IMR-90 (cell line): ENCODE measurements around the gene ZNF446. TPM values are rescaled to one million over a fixed set of nuclear protein-coding genes. Genes with fewer than 3 reads are reported as not detected.

Experiments
- ATAC-seq: fragments of 200-7000 bp; cut with Tn5 transposase; 2 replicates; pipeline ENCODE4 v1.9.1; 2020; ENCODE audit warnings: low read depth, mild to moderate bottlenecking, moderate library complexity
- BruUV-seq: library from RNA; stranded (reverse); fragments of 400-500 nt; replicated peaks from 2 replicates; lab custom pipeline; 2021; lab: Mats Ljungman, UMichigan
- CTCF ChIA-PET: fragments of 300-600 bp; formaldehyde crosslinking; extraction: SDS; loops from one replicate; lab custom pipeline; 2021; ENCODE audit warnings: antibody characterized with exemption; lab: Yijun Ruan, JAX
- POLR2A ChIA-PET: fragments of 300-600 bp; sonication (Branson Sonifier 250); formaldehyde crosslinking; loops from one replicate; lab custom pipeline; 2022; ENCODE audit warnings: antibody characterized with exemption; ENCODE audit not compliant: unreplicated experiment; lab: Charles Lee
- DNase-seq: peaks from one replicate; pipeline ENCODE4 v3.0.0; 2013
- H2AFZ ChIP-seq: replicated peaks from 2 replicates; pipeline ENCODE3; 2013; ENCODE audit warnings: low read length, mild to moderate bottlenecking; ENCODE audit not compliant: poor library complexity
- H2AK5ac ChIP-seq: 2 replicates; pipeline ENCODE4 v1.6.1; 2013; ENCODE audit warnings: low read depth, low read length, inconsistent platforms
- H2AK9ac ChIP-seq: replicated peaks from 2 replicates; pipeline ENCODE3; 2013; ENCODE audit warnings: mild to moderate bottlenecking, low read depth, low read length, moderate library complexity; ENCODE audit not compliant: poor library complexity
- H2BK120ac ChIP-seq: 2 replicates; pipeline ENCODE4 v1.6.1; 2013; ENCODE audit warnings: low read depth, low read length, inconsistent platforms
- H2BK15ac ChIP-seq: 3 replicates; pipeline ENCODE4 v1.6.1; 2013; ENCODE audit warnings: low read depth, low read length, inconsistent platforms
- H2BK20ac ChIP-seq: 2 replicates; pipeline ENCODE4 v1.6.1; 2013; ENCODE audit warnings: low read depth, mild to moderate bottlenecking, inconsistent platforms, low read length, moderate library complexity
- H2BK5ac ChIP-seq: 2 replicates; pipeline ENCODE4 v1.6.1; 2013; ENCODE audit warnings: mild to moderate bottlenecking, low read depth, low read length, inconsistent platforms; ENCODE audit not compliant: poor library complexity, severe bottlenecking
- H3K14ac ChIP-seq: replicated peaks from 2 replicates; pipeline ENCODE4 v1.6.1; 2013; ENCODE audit warnings: low read depth, low read length, inconsistent platforms
- H3K18ac ChIP-seq: 2 replicates; pipeline ENCODE4 v1.6.1; 2013; ENCODE audit warnings: low read depth, low read length, control low read depth
- H3K23ac ChIP-seq: 2 replicates; pipeline ENCODE4 v1.6.1; 2013; ENCODE audit warnings: low read depth, low read length, inconsistent platforms
- H3K27ac ChIP-seq: 2 replicates; pipeline ENCODE4 v1.5.1; 2013; ENCODE audit warnings: mild to moderate bottlenecking, control low read depth, low read length; ENCODE audit not compliant: insufficient read depth
- H3K27me3 ChIP-seq: 2 replicates; pipeline ENCODE4 v1.6.1; 2013; ENCODE audit warnings: low read length; ENCODE audit not compliant: control insufficient read depth, insufficient read depth
- H3K36me3 ChIP-seq: 2 replicates; pipeline ENCODE4 v1.6.1; 2013; ENCODE audit warnings: low read length, mixed read lengths; ENCODE audit not compliant: control insufficient read depth, insufficient read depth
- H3K4ac ChIP-seq: 2 replicates; pipeline ENCODE4 v1.6.1; 2013; ENCODE audit warnings: low read depth, low read length, inconsistent platforms
- H3K4me1 ChIP-seq: 2 replicates; pipeline ENCODE4 v1.6.1; 2013; ENCODE audit warnings: low read length, mixed read lengths; ENCODE audit not compliant: control insufficient read depth, insufficient read depth
- H3K4me2 ChIP-seq: 2 replicates; pipeline ENCODE4 v1.6.1; 2013; ENCODE audit warnings: low read depth, mild to moderate bottlenecking, control low read depth, low read length, moderate library complexity
- H3K4me3 ChIP-seq: 2 replicates; pipeline ENCODE4 v1.5.1; 2013; ENCODE audit warnings: low read depth, mild to moderate bottlenecking, control low read depth, low read length, moderate library complexity; ENCODE audit not compliant: insufficient read depth
- H3K56ac ChIP-seq: 2 replicates; pipeline ENCODE4 v1.6.1; 2013; ENCODE audit warnings: low read length, inconsistent platforms; ENCODE audit not compliant: insufficient read depth; ENCODE audit errors: extremely low read depth
- H3K79me1 ChIP-seq, 2 experiments: 2 replicates each; pipeline ENCODE4 v1.6.1; 2013; ENCODE audit warnings: low read length in 2 of 2, inconsistent platforms in 1 of 2, low read depth in 1 of 2
- H3K9ac ChIP-seq: 2 replicates; pipeline ENCODE4 v1.6.1; 2013; ENCODE audit warnings: low read depth, low read length, control low read depth
- H3K9me1 ChIP-seq: 2 replicates; pipeline ENCODE4 v1.6.1; 2013; ENCODE audit warnings: low read length, inconsistent platforms; ENCODE audit not compliant: insufficient read depth
- H3K9me3 ChIP-seq: 2 replicates; pipeline ENCODE4 v1.6.1; 2013; ENCODE audit warnings: low read length; ENCODE audit not compliant: control insufficient read depth, insufficient read depth
- H4K20me1 ChIP-seq: 2 replicates; pipeline ENCODE4 v1.6.1; 2013; ENCODE audit warnings: low read length, inconsistent platforms; ENCODE audit not compliant: insufficient read depth
- H4K5ac ChIP-seq: 2 replicates; pipeline ENCODE4 v1.6.1; 2013; ENCODE audit warnings: mild to moderate bottlenecking, low read depth, low read length, control low read depth
- H4K8ac ChIP-seq, 2 experiments: 2 replicates each; pipeline ENCODE4 v1.6.1; 2013; ENCODE audit warnings: low read depth in 2 of 2, low read length in 2 of 2, control low read depth in 1 of 2, inconsistent platforms in 1 of 2
- H4K91ac ChIP-seq: 2 replicates; pipeline ENCODE4 v1.6.1; 2013; ENCODE audit warnings: low read depth, low read length, inconsistent platforms; ENCODE audit not compliant: insufficient read depth
- BHLHE40 ChIP-seq: fragments of 150-350 bp; IDR thresholded peaks from 2 replicates; pipeline ENCODE4 v1.6.1; 2016; ENCODE audit warnings: mild to moderate bottlenecking, low read depth, low read length
- ELK1 ChIP-seq: fragments of 150-350 bp; IDR thresholded peaks from 2 replicates; pipeline ENCODE4 v1.6.1; 2016; ENCODE audit warnings: low read depth, mild to moderate bottlenecking, low read length, moderate library complexity, borderline replicate concordance
- FOS ChIP-seq: fragments of 150-350 bp; IDR thresholded peaks from 2 replicates; pipeline ENCODE4 v1.6.1; 2016; ENCODE audit warnings: low read depth, low read length
- MAFK ChIP-seq: IDR thresholded peaks from 2 replicates; pipeline ENCODE4 v1.6.1; 2012; ENCODE audit warnings: low read depth, low read length, improper control_type of control experiment
- MAZ ChIP-seq: IDR thresholded peaks from 2 replicates; pipeline ENCODE4 v1.6.1; 2012; ENCODE audit warnings: low read depth, mild to moderate bottlenecking, low read length, improper control_type of control experiment, moderate library complexity, borderline replicate concordance
- WGBS, 2 experiments: methylation state at CpG; one replicate each; pipeline versions ENCODE4 v1.1.5 to v1.1.7; 2013; ENCODE audit warnings: missing lambda C conversion rate in 2 of 2; ENCODE audit not compliant: insufficient read length in 1 of 2; ENCODE audit errors: extremely low coverage in 2 of 2; 5-methylcytosine and 5-hydroxymethylcytosine counted together
- dilution Hi-C: fragments of 300-500 bp; cut with HindIII; formaldehyde crosslinking; loops from one replicate; pipeline ENCODE4 v1.14.3; 2018; ENCODE audit warnings: low sequenced_read_pairs; ENCODE audit not compliant: unreplicated experiment
- in situ Hi-C: fragments of 300-500 bp; cut with MboI; formaldehyde crosslinking; loops from 3 replicates; pipeline ENCODE4 v1.14.3; 2019; ENCODE audit warnings: low sequenced_read_pairs, inconsistent platforms, mixed read lengths
- intact Hi-C: fragments of 100-400 bp; cut with micrococcal nuclease; formaldehyde crosslinking; loops from 2 replicates; pipeline ENCODE4 v1.10.0; 2022
- polyA plus RNA-seq, 3 experiments: library from polyadenylated mRNA; depleted of rRNA; stranded (reverse); fragments of >200 nt; gene quantifications; 2 replicates each; pipeline ENCODE4 v1.2.3, GENCODE V29; 2012; ENCODE audit warnings: low replicate concordance in 1 of 3
- total RNA-seq: library from RNA; depleted of rRNA; stranded (reverse); fragments of >200 nt; gene quantifications from 2 replicates; pipeline ENCODE4 v1.2.3, GENCODE V29; 2012

ZNF446 gene
- total and polyA plus RNA-seq, 2 of the 4 experiments (the other 2 are of a cell fraction) = 4.8 to 6.9 TPM

GRCh38 chr19:58480481-58480830 lies 4.3 kb downstream of the ZNF446 start:
- Histone ChIP-seq H2BK5ac (no peak overlapping the region), H4K20me1 (no peaks in the 10 kb centered on the region), H4K8ac (no peak overlapping the region), H2BK120ac (no peak overlapping the region), H4K5ac (no peak overlapping the region), H3K56ac (no peak overlapping the region), H3K9me1 (peaks cover 12% of the 10 kb centered on the region), H3K9me3 (no peaks in the 10 kb centered on the region), H2AFZ (no peak overlapping the region), H2AK5ac (no peak overlapping the region), H3K4ac (no peak overlapping the region), H2BK15ac (no peak overlapping the region), H3K4me2 (no peak overlapping the region), H3K27me3 (no peaks in the 10 kb centered on the region), H2BK20ac (no peak overlapping the region), H3K23ac (no peak overlapping the region), H3K79me1 (peaks cover 6 to 20% of the 10 kb centered on the region in 2 experiments; a peak in 2 of 4 replicates), H2AK9ac (no peak overlapping the region), H3K4me3 (no peak overlapping the region), H4K91ac (no peak overlapping the region), H3K36me3 (peaks cover 11% of the 10 kb centered on the region), H3K14ac (no peak overlapping the region), H3K18ac (no peak overlapping the region), H3K27ac (no peak overlapping the region), H3K9ac (no peak overlapping the region), H3K4me1 (peaks cover 7% of the 10 kb centered on the region)
- BruUV-seq = no TSS peak
- dilution Hi-C loops = no loop called here
- 94% methylated on average over 15 of the region's 20 CpGs; no CpG with 5 or more reads in 1 of the 2 experiments for WGBS, 2 experiments
- DNase-seq (no peak), ATAC-seq (no peak)
- ChIA-PET POLR2A (no interaction called here), CTCF (no interaction called here)
- TF ChIP-seq ELK1 = no peak
- no peak for TF ChIP-seq FOS
- TF ChIP-seq MAZ = no peak
- TF ChIP-seq BHLHE40 = no peak
- TF ChIP-seq MAFK = no peak
- in situ Hi-C loops = no loop called here
- intact Hi-C loops = no loop called here
